ENCODE measurements around the gene FGF10. TPM values are rescaled to one million over a fixed set of nuclear protein-coding genes. Genes with fewer than 3 reads are reported as not detected.

The FGF10 gene
- total RNA-seq, result not detected in 2 replicates

DNA sequence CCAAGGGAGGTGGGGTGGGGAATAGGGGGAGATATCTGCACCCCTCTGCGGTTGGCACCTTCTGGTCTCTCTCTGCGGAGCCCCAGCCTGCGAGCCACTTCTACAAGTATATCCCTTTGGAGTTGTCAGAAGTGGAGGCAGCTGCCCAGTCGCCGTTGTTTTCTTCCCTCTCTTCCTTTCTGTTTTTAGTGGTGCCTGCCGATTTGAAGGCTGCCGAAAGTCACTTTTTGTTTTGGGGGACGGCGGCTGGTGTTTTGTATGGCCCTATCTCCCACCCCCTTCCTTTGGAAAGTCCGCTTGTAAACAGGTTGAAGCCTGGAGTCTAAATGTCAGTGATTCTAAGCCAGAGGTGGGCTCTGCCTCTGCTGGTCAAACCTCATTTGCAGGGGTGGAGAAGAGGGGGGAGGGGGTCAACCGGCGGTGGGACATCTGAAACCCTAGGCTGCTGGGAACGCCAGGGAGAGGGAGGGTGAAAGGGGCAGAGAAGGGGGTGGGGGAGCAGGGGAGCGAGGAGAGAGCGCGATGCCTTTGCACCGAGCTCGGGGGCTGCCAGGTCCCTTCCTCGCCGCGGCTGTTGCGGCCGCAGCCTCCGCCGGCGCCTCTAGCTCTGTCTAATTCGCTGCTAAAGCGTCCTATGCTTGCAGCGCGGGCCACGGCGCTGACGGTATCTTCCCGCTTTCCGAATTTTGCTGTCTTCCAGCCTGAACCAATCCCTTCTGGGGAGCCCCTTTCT lies at the start of gene FGF10:
FGF10 (minus strand) TSS at position 331 of the 733 bp plus-strand sequence. CDS start 738 bp downstream, outside the sequence.
- intact Hi-C loops (cut with micrococcal nuclease), result no loop called here

DNA sequence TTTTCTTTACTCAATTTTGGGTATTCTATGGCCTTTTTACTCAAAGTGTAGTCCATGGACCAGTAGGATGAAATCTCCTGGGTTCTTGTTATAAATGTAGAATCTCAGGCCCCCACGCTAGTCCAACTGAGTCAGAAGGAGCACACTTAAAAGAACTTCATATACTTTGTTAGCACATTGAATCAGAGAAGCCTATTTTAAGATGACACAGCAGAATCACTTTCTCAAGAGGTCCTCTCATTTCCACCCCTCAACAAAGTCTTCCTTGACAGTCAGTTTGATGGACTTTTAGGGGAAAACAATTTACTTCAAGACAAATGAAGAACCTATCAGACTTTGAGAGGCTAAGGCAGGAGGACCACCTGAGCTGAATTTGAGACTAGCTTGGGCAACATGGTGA lies 37.7 kb upstream of the FGF10 start:
- intact Hi-C loops (cut with micrococcal nuclease), result no loop called here

DNA sequence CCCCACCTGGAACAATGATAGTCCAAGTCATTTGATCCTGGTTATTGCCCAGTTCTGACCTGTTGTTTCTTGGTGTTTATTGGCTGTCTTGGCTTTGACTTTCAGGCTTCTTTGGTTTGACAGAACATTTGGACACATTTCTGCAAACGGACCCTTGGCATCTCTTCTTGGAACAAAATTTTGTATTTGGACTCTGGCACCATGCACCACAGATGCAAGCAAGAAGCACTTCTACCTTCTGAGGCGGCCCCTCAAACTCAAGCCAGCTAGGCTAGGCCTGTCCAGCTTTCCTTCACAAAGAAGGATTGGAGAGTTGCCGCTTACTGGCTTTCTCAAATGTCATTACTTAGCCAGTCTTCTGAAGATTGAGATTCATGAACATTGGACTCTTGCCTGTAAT lies 23.1 kb upstream of the FGF10 start:
- intact Hi-C loops (cut with micrococcal nuclease), result no loop called here

DNA sequence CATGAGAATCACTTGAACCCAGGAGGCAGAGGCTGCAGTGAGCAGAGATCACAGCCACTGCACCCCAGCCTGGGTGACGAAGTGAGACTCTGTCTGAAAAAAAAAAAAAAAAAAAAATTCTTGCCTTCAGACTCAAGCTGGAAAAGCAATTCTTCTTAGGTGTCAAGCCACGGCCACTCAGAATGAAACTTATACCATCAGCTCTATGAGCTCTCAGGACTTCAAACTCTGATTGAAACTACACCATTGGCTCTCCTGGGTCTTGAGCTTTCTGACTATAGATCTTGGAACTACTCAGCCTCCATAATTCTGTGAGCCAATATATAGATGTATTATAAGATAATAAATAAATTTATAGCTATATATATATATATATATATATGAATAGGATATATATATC lies 12.9 kb upstream of the FGF10 start:
- intact Hi-C loops (cut with micrococcal nuclease), result no loop called here

DNA sequence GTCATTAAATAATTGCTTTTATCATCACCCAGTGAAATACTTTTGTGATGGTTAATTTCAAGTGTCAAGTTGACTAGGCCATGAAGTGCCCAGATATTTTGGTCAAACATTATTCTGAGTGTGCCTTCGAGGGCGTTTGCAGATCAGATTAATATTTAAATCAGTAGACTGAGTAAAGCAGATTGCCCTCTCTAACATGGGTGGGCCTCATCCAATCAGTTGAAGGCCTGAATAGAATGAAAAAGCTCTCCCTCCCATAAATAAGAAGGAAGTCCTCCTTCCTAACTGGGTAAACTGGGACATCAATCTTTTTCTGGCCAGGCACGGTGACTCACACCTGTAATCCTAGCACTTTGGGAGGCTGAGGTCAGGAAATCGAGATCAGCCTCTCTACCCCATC lies 12.4 kb upstream of the FGF10 start:
- intact Hi-C loops (cut with micrococcal nuclease), result no loop called here

DNA sequence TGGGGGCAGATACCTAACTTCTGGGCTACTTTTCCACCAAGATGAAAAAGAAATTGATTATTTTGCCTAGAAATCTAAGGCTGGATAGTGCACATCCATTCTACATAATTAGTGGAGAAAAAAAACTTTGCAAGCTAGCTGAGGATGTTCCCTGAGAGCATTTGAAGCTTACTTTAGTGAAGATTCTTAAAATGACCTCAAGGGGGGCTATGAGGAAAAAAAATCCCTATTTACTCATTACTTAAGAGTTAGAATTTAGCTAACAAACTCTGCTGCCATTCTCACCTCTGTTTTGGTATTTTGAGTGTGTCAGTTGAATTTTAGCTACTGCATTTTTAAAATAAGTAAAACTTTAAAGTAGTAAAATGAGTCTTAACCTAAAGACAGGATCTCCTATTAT lies 9.2 kb upstream of the FGF10 start:
- intact Hi-C loops (cut with micrococcal nuclease), result no loop called here

DNA sequence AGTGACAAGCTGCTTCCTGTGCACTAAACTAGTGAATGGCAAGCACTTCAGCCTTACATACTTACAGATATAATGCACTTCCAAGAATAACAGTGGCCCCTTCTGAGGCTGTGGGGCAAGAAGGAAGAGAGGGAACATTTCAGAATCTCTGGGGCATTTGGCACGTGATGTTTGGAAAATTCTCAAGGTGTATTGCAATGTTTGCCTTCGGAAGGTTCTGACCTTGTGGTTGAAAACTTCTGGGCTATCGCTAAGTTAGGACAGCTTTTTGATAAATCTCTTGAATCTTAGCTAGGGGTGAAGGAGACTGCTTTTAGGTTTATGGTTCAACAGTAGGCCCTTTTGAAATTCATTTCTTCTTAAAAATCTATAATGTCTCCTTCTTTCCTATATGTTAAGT lies 7.1 kb upstream of the FGF10 start:
- intact Hi-C loops (cut with micrococcal nuclease), result no loop called here

DNA sequence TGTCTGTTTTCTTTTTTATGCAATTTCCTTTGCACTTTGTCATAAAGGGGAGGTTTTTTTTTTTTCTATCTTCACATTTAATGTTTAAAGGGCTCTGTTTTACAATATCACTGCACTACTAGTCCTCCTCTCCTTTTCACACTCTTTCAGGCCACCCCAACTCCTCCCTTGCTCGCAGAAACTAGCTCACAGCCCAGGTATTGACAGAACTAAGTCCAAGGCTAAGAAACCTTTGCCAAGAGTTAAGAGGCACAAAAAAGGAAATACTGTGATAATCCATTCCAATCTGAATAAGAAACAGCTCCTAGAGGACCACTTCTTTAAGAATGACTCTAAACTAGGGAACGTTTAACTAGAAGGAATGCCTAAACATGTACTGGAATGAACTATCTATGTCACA lies 1.1 kb upstream of the FGF10 start:
- intact Hi-C loops (cut with micrococcal nuclease), result no loop called here

DNA sequence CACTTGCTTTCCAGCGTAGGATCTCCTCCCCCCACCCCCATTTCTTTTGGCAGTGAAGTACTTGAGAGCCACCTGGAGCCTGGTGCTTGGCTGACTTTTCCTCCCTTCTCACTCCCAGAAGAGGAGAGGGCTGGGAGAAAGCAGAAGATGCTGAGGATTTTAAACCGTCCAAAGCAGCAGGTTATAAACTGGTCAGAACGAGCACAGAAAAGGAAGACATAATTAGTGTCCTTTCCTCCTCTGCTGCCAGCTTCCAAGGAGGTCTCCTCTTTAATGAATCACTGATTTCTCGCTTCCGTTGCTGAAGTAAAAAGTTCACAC lies 563 bp upstream of the FGF10 start:
- intact Hi-C loops (cut with micrococcal nuclease), result no loop called here

DNA sequence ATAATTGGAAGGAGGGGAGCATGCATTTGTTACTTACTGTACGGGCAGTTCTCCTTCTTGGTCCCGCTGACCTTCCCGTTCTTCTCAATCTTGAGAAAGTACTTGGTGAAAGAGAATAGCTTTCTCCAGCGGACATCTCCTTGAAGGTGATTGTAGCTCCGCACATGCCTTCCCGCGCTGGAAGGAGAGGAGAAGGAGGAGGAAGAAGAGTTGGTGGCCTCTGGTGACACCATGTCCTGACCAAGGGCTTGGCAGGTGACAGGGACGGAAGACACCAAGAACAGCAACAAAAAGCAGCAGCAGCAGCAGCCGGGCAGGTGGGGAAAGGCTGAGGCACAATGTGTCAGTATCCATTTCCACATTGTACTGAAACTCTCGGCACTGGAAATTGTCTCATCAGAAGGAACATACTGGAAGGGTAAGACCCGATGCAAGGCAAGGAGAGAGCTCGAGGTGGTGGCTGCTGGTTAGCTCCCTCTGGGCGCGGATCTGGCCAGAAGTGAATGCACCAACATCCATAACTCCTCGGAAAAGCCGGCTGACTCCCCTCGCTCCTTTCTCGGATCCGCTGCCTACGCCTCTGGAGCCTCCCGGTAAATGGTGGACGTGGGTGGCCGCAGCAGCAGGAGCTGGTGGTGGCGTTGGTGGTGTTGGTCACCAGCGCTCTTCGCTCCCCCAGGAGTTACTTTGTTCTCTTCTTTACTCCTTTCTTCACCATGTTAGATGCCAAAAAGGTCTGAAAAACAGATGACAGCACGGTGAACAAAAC lies 715 bp downstream of the FGF10 start:
- intact Hi-C loops (cut with micrococcal nuclease), result no loop called here

DNA sequence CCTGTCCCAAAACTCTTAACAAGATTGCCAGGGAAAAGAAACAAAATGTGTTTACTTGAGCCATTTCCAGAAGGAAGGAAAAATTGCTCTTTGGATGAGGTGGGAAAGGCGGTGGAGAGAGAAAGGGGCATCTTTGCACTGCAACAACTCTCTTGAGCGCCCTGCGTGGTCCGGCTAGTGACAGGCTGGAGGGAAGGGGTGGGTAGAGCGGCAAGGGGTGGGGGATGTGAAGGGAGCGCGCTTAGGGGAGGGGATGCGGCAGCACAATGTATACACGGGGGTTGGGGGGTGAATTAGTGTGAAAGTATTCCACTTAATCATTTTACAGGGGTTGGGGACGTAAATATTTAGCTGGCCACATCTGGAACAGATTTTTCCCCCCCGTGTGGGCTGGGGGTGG lies 1.3 kb downstream of the FGF10 start:
- intact Hi-C loops (cut with micrococcal nuclease), result no loop called here

DNA sequence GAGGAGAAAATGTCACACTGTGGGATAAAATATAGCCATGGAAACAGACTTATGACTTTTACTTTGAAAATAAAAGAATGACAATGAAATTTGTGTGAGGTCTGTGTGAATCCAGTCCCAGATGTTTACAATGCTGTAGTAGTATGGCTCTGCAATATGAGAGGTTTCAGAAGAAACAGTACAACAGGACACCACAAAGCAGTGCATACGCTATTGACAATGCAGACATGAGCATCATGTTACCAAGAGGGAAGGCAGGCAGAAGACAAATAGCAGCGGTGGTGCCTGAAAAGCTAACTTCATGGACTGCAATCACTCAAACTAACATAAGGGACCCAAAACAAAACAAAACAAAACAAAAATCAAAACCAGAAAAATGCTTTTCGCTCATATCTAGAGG lies 1.8 kb downstream of the FGF10 start:
- intact Hi-C loops (cut with micrococcal nuclease), result no loop called here

DNA sequence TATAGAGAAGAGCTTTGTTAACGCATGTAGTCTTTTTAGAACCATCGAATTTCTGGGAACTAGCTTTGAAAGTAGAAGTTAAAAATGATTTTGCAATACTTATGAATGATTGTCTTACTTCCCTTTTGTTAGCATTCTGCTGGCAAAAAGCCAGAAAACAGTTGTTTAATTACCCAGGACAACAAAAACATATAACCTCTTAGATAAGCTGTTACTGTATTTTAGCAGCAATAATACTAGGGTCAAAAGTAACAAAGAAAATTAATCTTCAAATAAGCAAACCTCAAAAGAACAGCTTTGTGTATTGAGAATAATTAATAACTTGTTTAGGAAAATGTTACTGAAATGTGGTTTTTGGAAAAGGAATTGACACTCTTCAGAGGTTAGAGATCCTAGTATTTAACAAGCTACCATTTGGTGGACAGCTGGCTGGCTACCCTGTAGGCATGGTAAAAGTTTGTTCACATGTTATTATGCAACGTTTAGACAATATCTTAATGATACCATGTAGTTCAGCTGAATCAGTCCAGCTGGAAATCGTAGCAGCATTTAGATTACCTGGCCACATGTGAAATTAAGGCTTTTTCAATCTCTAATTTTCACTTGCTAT lies 3.8 kb downstream of the FGF10 start:
- intact Hi-C loops (cut with micrococcal nuclease), result no loop called here

DNA sequence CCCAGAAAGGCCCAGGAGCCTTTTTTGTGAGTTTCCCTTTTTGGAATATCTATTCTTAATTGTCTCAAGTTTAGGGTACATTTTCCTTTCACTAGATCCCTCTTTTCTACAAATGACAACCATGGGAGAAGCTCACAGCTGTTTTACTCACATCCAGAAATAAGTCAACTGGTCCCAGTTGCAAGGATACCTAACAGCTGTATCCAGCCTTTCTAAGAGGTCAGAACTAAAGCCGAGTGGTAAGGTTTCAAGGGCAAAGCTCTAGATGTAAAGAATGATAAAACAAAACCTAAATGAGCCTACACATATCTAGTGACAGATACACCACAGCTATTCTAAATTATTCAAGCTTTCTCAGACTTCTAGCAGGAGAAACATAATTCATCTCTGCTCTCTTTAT lies 4.4 kb downstream of the FGF10 start:
- intact Hi-C loops (cut with micrococcal nuclease), result no loop called here

DNA sequence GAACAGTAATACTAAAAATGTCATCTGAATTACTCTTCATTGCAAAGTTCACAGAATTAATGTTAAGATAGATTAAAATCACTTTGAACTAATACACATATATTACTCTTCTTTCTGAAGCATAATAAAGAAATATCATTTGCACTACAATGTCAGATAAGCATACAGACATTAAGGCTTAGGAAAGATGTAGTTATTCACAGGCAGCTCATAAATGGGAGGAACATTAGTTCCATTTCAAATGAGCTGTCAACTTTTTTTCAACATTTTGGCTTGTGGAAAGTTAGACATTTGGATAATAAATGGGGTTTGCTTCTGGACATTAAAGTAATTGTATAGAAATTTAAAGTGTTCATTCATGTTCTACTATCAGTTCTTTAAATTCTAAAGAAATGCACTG lies 6.3 kb downstream of the FGF10 start:
- intact Hi-C loops (cut with micrococcal nuclease), result no loop called here

DNA sequence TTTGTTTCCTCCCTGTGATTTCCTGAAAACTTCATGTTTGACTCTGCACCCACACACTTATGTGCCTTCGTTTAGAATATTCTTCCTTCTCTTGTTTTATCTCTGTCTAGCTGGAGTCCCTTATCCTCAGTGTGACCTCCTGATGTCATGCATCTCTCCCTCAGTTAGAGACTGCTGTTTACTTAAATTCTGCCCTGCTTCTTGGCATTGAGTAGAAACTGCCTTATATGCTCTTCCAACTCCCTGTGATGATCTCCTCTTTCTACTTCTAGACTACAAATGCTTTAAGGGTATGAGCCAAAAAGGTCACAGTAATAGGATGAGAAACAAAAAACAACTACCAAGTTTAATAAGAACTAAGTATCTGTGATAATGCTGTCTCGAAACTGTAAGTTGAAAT lies 12.2 kb downstream of the FGF10 start:
- intact Hi-C loops (cut with micrococcal nuclease), result no loop called here

DNA sequence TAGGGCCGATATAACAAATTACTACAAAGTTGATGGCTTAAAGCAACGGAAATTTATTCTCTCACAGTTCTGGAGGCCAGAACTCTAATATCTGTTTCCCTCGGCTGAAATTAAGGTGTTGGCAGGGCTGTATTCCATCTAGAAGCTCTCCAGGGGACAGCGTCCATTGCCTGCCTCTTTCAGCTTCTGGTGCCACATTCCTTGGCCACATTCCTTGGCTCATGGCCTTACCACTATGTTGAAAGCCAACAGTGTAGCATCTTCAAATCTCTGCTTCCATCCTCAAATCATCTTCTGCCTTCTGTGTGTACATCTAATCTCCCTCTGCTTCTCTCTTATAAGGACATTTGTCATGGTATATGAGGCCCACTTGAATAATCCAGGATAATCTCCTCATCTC lies 17.2 kb downstream of the FGF10 start:
- intact Hi-C loops (cut with micrococcal nuclease), result no loop called here

DNA sequence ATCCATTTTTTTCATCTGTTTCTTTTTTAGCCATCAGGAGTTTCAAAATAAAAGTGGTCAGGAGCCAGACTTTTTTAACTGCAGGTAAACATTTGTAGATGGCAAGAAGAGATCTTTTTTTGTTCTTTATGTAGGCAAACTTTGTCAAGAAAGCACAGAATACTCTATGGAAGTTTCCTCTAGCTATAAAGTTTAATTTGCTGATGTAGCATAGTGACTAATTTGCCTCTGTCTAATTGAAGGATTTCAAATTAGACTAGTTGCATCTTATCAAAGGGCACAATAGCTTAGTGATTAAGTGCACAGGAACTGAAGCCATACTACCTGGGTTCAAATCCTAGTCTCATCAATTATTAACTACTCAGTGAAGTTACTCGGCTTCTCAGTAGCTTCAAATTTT lies 22.0 kb downstream of the FGF10 start:
- intact Hi-C loops (cut with micrococcal nuclease), result no loop called here

DNA sequence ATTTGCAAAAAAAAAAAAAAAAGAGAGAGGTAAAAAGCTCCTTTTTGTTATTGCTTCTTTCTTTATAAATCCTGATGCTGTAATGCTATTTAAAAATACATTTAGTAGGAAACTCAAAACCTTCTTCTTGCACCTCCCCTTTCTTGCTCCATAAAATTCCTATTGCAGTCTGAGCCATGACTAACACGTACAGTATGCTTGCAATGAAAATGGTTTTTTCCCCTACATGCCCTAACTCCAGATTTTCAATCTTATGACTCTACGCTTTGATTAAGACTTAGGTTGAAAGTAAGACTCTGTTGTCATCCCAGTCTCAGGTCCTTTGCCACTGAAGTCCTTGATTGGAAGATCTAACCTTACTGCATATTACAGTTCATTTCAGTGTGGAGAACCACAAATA lies 23.9 kb downstream of the FGF10 start:
- intact Hi-C loops (cut with micrococcal nuclease), result no loop called here

DNA sequence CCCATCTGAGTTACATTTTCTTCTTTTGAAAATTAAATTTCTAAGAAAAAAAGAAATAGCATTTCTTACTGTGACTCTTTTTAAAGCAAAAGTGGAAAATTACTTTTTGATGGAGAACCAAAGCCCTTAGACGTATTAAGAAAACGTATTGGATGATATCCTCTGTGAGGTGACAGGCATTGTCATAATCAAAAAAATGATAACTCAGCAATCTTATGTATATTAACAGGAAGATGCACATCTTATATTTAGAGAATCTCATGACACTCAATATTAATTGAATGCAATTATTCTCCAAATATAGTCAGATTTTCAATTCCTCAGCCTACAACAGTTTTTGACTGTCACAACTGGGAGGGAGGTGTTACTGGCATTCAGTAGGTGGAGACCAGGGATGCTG lies 25.1 kb downstream of the FGF10 start:
- intact Hi-C loops (cut with micrococcal nuclease), result no loop called here

DNA sequence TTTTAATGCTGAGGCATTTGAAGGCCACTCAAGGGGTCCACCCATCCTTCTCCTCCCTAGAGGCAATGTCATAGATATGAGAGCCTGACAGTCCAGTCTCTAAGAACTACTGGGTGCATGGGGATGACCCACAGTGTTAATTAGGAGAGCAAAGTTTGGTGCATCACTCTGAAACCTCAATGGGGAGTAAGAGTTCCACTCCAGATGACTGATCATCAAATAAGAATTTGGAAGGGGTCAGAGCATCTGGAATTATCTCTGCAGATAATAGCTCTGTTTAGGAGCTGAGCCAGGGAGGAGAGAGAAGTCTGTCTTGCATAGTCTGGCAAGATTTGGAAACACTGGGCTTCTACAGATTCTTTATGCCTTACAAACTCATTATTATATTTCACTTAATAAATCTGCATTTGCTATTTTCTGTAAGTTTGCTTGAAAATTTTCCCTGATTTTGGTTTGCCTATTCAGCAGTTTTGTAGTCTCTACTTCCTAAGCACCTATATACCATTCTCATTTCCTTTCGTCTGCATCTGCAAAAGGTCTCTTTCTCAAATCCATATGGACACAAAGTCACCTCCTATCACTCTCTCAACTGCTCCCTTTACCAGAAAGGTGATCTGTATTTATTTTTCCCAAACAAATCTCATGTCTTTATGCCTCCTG lies 27.7 kb downstream of the FGF10 start:
- intact Hi-C loops (cut with micrococcal nuclease), result no loop called here

DNA sequence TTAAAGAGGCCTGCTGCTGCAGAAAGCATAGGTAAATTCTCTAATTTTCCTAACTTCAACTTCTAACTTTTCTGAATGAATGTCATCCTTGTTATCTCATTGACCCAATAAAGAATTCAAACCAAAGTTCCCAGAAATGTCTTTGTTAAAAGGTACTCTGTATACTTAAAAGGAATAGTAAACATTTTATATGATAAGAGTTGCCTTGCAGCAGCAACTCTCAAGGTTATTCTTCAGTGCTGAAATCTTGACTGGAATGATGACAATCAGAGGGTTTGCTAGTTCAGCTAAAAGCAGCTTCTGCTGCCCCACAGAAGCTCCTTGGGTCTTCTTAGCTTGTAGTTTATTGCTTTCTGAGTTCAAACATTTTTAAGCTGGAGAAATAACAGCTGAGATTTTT lies 28.3 kb downstream of the FGF10 start:
- intact Hi-C loops (cut with micrococcal nuclease), result no loop called here

All from T-helper 2 cell treated with Interferon-gamma antibody and Interleukin-4, amounts not matched to agents 100 ng/mL and 5 ng/mL, for 36 hours (primary cell).